ENCODE measurements around the gene DMBT1.

DNA sequence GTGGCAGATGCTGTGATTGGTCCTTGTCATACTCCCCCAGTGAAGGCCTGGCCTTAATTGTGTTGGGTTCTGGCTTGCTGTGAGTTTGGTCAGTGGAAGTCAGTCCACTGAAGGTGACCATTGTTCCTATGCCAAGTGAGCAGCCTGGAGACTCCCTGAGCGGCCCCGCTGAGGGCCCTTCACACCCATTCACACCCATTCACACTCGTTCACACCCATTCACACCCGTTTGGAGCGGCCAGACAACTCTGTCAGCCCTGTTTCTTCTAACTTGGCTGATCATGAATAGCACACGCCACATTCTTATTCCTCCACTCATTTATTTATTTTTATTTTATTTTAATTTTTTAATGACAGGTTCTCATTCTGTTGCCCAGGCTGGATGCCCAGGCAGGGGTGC is 77.6 kb downstream of the DMBT1 start:
- TF ChIP-seq, protein P1, sequence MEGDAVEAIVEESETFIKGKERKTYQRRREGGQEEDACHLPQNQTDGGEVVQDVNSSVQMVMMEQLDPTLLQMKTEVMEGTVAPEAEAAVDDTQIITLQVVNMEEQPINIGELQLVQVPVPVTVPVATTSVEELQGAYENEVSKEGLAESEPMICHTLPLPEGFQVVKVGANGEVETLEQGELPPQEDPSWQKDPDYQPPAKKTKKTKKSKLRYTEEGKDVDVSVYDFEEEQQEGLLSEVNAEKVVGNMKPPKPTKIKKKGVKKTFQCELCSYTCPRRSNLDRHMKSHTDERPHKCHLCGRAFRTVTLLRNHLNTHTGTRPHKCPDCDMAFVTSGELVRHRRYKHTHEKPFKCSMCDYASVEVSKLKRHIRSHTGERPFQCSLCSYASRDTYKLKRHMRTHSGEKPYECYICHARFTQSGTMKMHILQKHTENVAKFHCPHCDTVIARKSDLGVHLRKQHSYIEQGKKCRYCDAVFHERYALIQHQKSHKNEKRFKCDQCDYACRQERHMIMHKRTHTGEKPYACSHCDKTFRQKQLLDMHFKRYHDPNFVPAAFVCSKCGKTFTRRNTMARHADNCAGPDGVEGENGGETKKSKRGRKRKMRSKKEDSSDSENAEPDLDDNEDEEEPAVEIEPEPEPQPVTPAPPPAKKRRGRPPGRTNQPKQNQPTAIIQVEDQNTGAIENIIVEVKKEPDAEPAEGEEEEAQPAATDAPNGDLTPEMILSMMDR (IDR thresholded peaks at IDR 0.05), result no peak
- TF ChIP-seq POLR2A (IDR thresholded peaks at IDR 0.05), result no peak
- TF ChIP-seq EP300 (IDR thresholded peaks at IDR 0.05), result no peak
